ENCODE data around the gene KSR1.

The KSR1 gene

GRCh38 chr17:27539794-27540317 is 83.6 kb downstream of the KSR1 start:
- no peak for DNase-seq

- DNase-seq = peak; percentile 87
Measured at GRCh38 chr17:27540318-27541101, 84.3 kb downstream of the KSR1 start.

GRCh38 chr17:27541301-27542023 is 85.2 kb downstream of the KSR1 start:
- no peak for DNase-seq

- DNase-seq = no peak
Measured at GRCh38 chr17:27542841-27543463, 86.7 kb downstream of the KSR1 start.

GRCh38 chr17:27543464-27543856 is 87.2 kb downstream of the KSR1 start:
- DNase-seq = no peak

- DNase-seq = no peak
Measured at GRCh38 chr17:27543958-27544349, 87.7 kb downstream of the KSR1 start.

GRCh38 chr17:27544350-27545131 is 88.3 kb downstream of the KSR1 start:
- DNase-seq = peak; percentile 66

- DNase-seq = peak; percentile 63
Measured at GRCh38 chr17:27545562-27546229, 89.4 kb downstream of the KSR1 start.

- no peak for DNase-seq
Measured at GRCh38 chr17:27546624-27547300, 90.5 kb downstream of the KSR1 start.

- DNase-seq = no peak
Measured at GRCh38 chr17:27547301-27547683, 91.0 kb downstream of the KSR1 start.

GRCh38 chr17:27548369-27548768 is 92.1 kb downstream of the KSR1 start:
- DNase-seq = no peak

- DNase-seq = no peak
Measured at GRCh38 chr17:27549251-27549893, 93.1 kb downstream of the KSR1 start.

- no peak for DNase-seq
Measured at GRCh38 chr17:27550291-27550930, 94.2 kb downstream of the KSR1 start.

- DNase-seq = no peak
Measured at GRCh38 chr17:27550974-27551505, 94.8 kb downstream of the KSR1 start.

GRCh38 chr17:27551701-27552248 is 95.5 kb downstream of the KSR1 start:
- no peak for DNase-seq

- peak; percentile 57 for DNase-seq
Measured at GRCh38 chr17:27552276-27552732, 96.1 kb downstream of the KSR1 start.

- DNase-seq = no peak
Measured at GRCh38 chr17:27553019-27553511, 96.8 kb downstream of the KSR1 start.

GRCh38 chr17:27554152-27554551 is 97.9 kb downstream of the KSR1 start:
- DNase-seq = peak; percentile 77

- peak; percentile 66 for DNase-seq
Measured at GRCh38 chr17:27554911-27555310, 98.7 kb downstream of the KSR1 start.

All from fibroblast of skin of abdomen (primary cell).